H9 (cell line): ENCODE results near the gene OAF. TPM values are rescaled to one million over a fixed set of nuclear protein-coding genes. Genes with fewer than 3 reads are reported as not detected.

Experiments
- DNase-seq: peaks from one replicate; pipeline ENCODE4 v3.0.0-alpha.2; 2017
- H2AFZ ChIP-seq: one replicate; pipeline ENCODE4 v1.6.1; 2013; ENCODE audit warnings: mild to moderate bottlenecking, low read length, control low read depth, moderate library complexity
- H2AK5ac ChIP-seq: 2 replicates; pipeline ENCODE4 v1.6.1; 2013; ENCODE audit warnings: low read length, control low read depth, mixed read lengths; ENCODE audit not compliant: insufficient read length
- H2BK120ac ChIP-seq: one replicate; pipeline ENCODE4 v1.6.1; 2013; ENCODE audit warnings: low read depth, mild to moderate bottlenecking, low read length, control low read depth, inconsistent platforms; ENCODE audit not compliant: poor library complexity, severe bottlenecking
- H2BK12ac ChIP-seq: 2 replicates; pipeline ENCODE4 v1.6.1; 2013; ENCODE audit warnings: low read length, control low read depth, mixed read lengths, low read depth; ENCODE audit not compliant: insufficient read length
- H2BK15ac ChIP-seq: 2 replicates; pipeline ENCODE4 v1.6.1; 2013; ENCODE audit warnings: low read depth, low read length, control low read depth
- H2BK20ac ChIP-seq: one replicate; pipeline ENCODE4 v1.6.1; 2013; ENCODE audit warnings: low read depth, mild to moderate bottlenecking, low read length, control low read depth, inconsistent platforms; ENCODE audit not compliant: poor library complexity, severe bottlenecking
- H2BK5ac ChIP-seq: 2 replicates; pipeline ENCODE4 v1.6.1; 2013; ENCODE audit warnings: low read length, control low read depth, mixed read lengths; ENCODE audit not compliant: insufficient read length
- H3K14ac ChIP-seq: 2 replicates; pipeline ENCODE4 v1.6.1; 2013; ENCODE audit warnings: low read length, control low read depth; ENCODE audit not compliant: insufficient read depth
- H3K18ac ChIP-seq: 2 replicates; pipeline ENCODE4 v1.6.1; 2013; ENCODE audit warnings: low read depth, mild to moderate bottlenecking, mixed read lengths, low read length, control low read depth; ENCODE audit not compliant: insufficient read length
- H3K23ac ChIP-seq: 2 replicates; pipeline ENCODE4 v1.6.1; 2013; ENCODE audit warnings: low read length, control low read depth, mixed read lengths, low read depth; ENCODE audit not compliant: insufficient read length
- H3K23me2 ChIP-seq: 2 replicates; pipeline ENCODE4 v1.6.1; 2013; ENCODE audit warnings: low read depth, mild to moderate bottlenecking, mixed read lengths, low read length, control low read depth; ENCODE audit not compliant: insufficient read length, poor library complexity, severe bottlenecking
- H3K27ac ChIP-seq: 2 replicates; pipeline ENCODE4 v1.5.1; 2013; ENCODE audit warnings: low read length, control low read depth, mixed read lengths, low read depth; ENCODE audit not compliant: insufficient read length
- H3K27me3 ChIP-seq: 2 replicates; pipeline ENCODE4 v1.6.1; 2013; ENCODE audit warnings: low read length, control low read depth, inconsistent platforms; ENCODE audit not compliant: insufficient read depth
- H3K4ac ChIP-seq: 2 replicates; pipeline ENCODE4 v1.6.1; 2013; ENCODE audit warnings: low read depth, mild to moderate bottlenecking, control low read depth, inconsistent platforms, low read length, moderate library complexity
- H3K4me1 ChIP-seq: 2 replicates; pipeline ENCODE4 v1.6.1; 2013; ENCODE audit warnings: low read length, control low read depth, inconsistent platforms; ENCODE audit not compliant: insufficient read depth
- H3K4me2 ChIP-seq: 2 replicates; pipeline ENCODE4 v1.6.1; 2013; ENCODE audit warnings: low read length, control low read depth, mixed read lengths; ENCODE audit not compliant: insufficient read length, insufficient read depth
- H3K56ac ChIP-seq: 2 replicates; pipeline ENCODE4 v1.6.1; 2013; ENCODE audit warnings: low read depth, mild to moderate bottlenecking, mixed read lengths, low read length, control low read depth; ENCODE audit not compliant: insufficient read length
- H3K79me1 ChIP-seq: 2 replicates; pipeline ENCODE4 v1.6.1; 2013; ENCODE audit warnings: low read depth, mild to moderate bottlenecking, moderate library complexity, low read length, control low read depth, inconsistent platforms; ENCODE audit not compliant: insufficient read depth, poor library complexity, severe bottlenecking
- H3K79me2 ChIP-seq: 2 replicates; pipeline ENCODE4 v1.6.1; 2013; ENCODE audit warnings: low read length, control low read depth, inconsistent platforms; ENCODE audit not compliant: insufficient read depth
- H3K9ac ChIP-seq: 2 replicates; pipeline ENCODE4 v1.6.1; 2013; ENCODE audit warnings: low read length, control low read depth, mixed read lengths; ENCODE audit not compliant: insufficient read length; ENCODE audit errors: extremely low read depth
- H3K9me3 ChIP-seq: one replicate; pipeline ENCODE4 v1.6.1; 2013; ENCODE audit warnings: low read depth, low read length, inconsistent platforms; ENCODE audit not compliant: control insufficient read depth
- H3T11ph ChIP-seq: one replicate; pipeline ENCODE4 v1.6.1; 2013; ENCODE audit warnings: mild to moderate bottlenecking, low read length, control low read depth, inconsistent platforms
- H4K20me1 ChIP-seq: one replicate; pipeline ENCODE4 v1.6.1; 2013; ENCODE audit not compliant: control insufficient read depth, insufficient read length, insufficient read depth
- H4K5ac ChIP-seq: 2 replicates; pipeline ENCODE4 v1.6.1; 2013; ENCODE audit warnings: low read depth, mild to moderate bottlenecking, mixed read lengths, low read length, control low read depth; ENCODE audit not compliant: insufficient read length
- H4K8ac ChIP-seq: replicated peaks from 2 replicates; pipeline ENCODE4 v1.6.1; 2013; ENCODE audit warnings: low read length, control low read depth, mixed read lengths, low read depth; ENCODE audit not compliant: insufficient read length
- H4K91ac ChIP-seq: 2 replicates; pipeline ENCODE4 v1.6.1; 2013; ENCODE audit warnings: low read depth, mild to moderate bottlenecking, moderate library complexity, mixed read lengths, low read length, control low read depth; ENCODE audit not compliant: insufficient read length
- H3K27ac Mint-ChIP-seq, 3 experiments: 2 replicates in 2 of 3; 3 replicates in 1 of 3; pipeline ENCODE4 v1.8.0; 2020 to 2021; ENCODE audit warnings: mixed read lengths in 3 of 3, mild to moderate bottlenecking in 1 of 3, moderate library complexity in 1 of 3
- H3K27me3 Mint-ChIP-seq: 2 replicates; pipeline ENCODE4 v1.8.0; 2021; ENCODE audit warnings: low read depth, mild to moderate bottlenecking, moderate library complexity, mixed read lengths
- H3K36me3 Mint-ChIP-seq, 3 experiments: 2 replicates in 2 of 3; 3 replicates in 1 of 3; pipeline ENCODE4 v1.8.0; 2020 to 2021; ENCODE audit warnings: low read depth in 3 of 3, mixed read lengths in 3 of 3; ENCODE audit not compliant: insufficient read depth in 1 of 3
- H3K4me1 Mint-ChIP-seq, 2 experiments: 2 replicates each; pipeline ENCODE4 v1.8.0; 2020; ENCODE audit warnings: mixed read lengths in 2 of 2
- H3K4me3 Mint-ChIP-seq, 2 experiments: 2 replicates in 1 of 2; 3 replicates in 1 of 2; pipeline ENCODE4 v1.8.0; 2020 to 2021; ENCODE audit warnings: mild to moderate bottlenecking in 2 of 2, mixed read lengths in 2 of 2, moderate library complexity in 1 of 2
- H3K9me3 Mint-ChIP-seq, 2 experiments: 2 replicates in 1 of 2; 3 replicates in 1 of 2; pipeline ENCODE4 v1.8.0; 2020; ENCODE audit warnings: mild to moderate bottlenecking in 2 of 2, mixed read lengths in 2 of 2, moderate library complexity in 1 of 2
- CTCF ChIP-seq: fragments of 200-600 bp; sonication (generic); conservative IDR thresholded peaks from 3 replicates; pipeline ENCODE4 v1.8.0; 2021; ENCODE audit warnings: antibody characterized with exemption, mild to moderate bottlenecking
- whole genome bisulfite sequencing: extraction: QIAGEN DNeasy Blood & Tissue Kit; methylation state at CpG from one replicate; pipeline ENCODE4 v1.1.7; 2013; ENCODE audit warnings: missing lambda C conversion rate, low lambda C conversion rate, mixed read lengths; ENCODE audit not compliant: insufficient read length; ENCODE audit errors: extremely low coverage; 5-methylcytosine and 5-hydroxymethylcytosine counted together
- total RNA-seq: library from RNA; stranded (reverse); gene quantifications from 2 replicates; pipeline ENCODE4 v1.2.1, GENCODE V29; 2021

Gene OAF
- total RNA-seq, 1 experiment from 2014 or later = 1.1 TPM

GRCh38 chr11:120196826-120197225, 14.0 kb upstream of the OAF start:
- Histone ChIP-seq H2BK12ac (no peak overlapping the region), H2AFZ (no peak overlapping the region), H4K8ac (no peak overlapping the region), H4K20me1 (no peaks in the 10 kb centered on the region), H4K91ac (no peak overlapping the region), H3K27me3 (peaks cover 24% of the 10 kb centered on the region; the same call in 1 of the 2 replicates), H3K4me1 (no peaks in the 10 kb centered on the region), H3K79me2 (no peaks in the 10 kb centered on the region), H2BK15ac (no peak overlapping the region), H3K79me1 (no peaks in the 10 kb centered on the region), H3T11ph (no peak overlapping the region), H3K18ac (no peak overlapping the region), H3K4me2 (no peak overlapping the region), H3K9me3 (no peaks in the 10 kb centered on the region), H2BK120ac (no peak overlapping the region), H3K23ac (no peak overlapping the region), H3K27ac (no peak overlapping the region), H2AK5ac (no peak overlapping the region), H2BK20ac (no peak overlapping the region), H3K56ac (no peak overlapping the region), H3K4ac (no peak overlapping the region), H3K9ac (no peak overlapping the region), H3K23me2 (no peaks in the 10 kb centered on the region), H3K14ac (no peak overlapping the region), H4K5ac (no peak overlapping the region), H2BK5ac (no peak overlapping the region)
- TF ChIP-seq CTCF = no peak
- no peaks in the 10 kb centered on the region for H3K36me3 Mint-ChIP-seq
- peaks cover 0 to 3% of the 10 kb centered on the region in 2 experiments; a peak in 1 of 5 replicates for H3K9me3 Mint-ChIP-seq
- H3K4me1 Mint-ChIP-seq = peaks cover 39 to 59% of the 10 kb centered on the region in 2 experiments
- peaks cover 95% of the 10 kb centered on the region for H3K27me3 Mint-ChIP-seq
- H3K4me3 Mint-ChIP-seq = no peak overlapping the region
- no peak overlapping the region for H3K27ac Mint-ChIP-seq
- no peak for DNase-seq
- WGBS = no CpG with 5 or more reads among the region's 6 CpGs
